Measurements from ENCODE around the gene TSHZ3. TPM values are rescaled to one million over a fixed set of nuclear protein-coding genes. Genes with fewer than 3 reads are reported as not detected.

Gene TSHZ3
- total RNA-seq, 1 donor from 2014 or later, result 6.1 TPM

DNA sequence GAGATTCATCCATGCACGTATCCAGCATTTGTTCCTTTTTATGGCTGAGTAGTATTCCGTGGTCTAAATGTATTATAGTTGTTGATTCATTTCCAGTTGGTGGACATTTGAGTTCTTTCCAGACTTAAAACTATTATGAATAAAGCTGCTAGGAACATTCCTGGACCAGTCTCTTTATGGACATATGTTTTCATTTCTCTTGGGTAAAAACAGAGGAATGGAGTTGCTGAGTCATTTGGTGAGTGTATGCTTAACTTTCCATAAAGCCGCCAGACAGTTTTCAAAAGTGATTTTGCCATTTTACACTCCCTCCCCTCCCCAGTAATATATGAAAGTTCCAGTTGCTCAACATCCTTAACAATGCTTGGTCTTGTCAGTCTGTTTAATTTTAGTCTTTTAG lies 116.4 kb downstream of the TSHZ3 start:
- peak overlapping the region; percentile 27 for H3K9ac ChIP-seq (ENCODE audit: low read length)

GRCh38 chr19:31232180-31232579 lies 117.1 kb downstream of the TSHZ3 start:
- H3K9me3 Mint-ChIP-seq (ENCODE audit: unreplicated experiment), result peaks cover 3% of the 10 kb centered on the region
- peaks cover 7% of the 10 kb centered on the region for H3K27me3 Mint-ChIP-seq (ENCODE audit: low read depth, unreplicated experiment)
- Histone ChIP-seq H3K9me3 (ENCODE audit: insufficient read depth, low read depth, low read length) (no peaks in the 10 kb centered on the region), H3K27ac (ENCODE audit: low read depth, low read length) (peak overlapping the region; percentile 52), H3K4me3 (ENCODE audit: insufficient read depth, low read depth, low read length) (no peak overlapping the region), H3K79me2 (ENCODE audit: insufficient read depth, low read length) (no peaks in the 10 kb centered on the region), H3K4me2 (ENCODE audit: low read length) (peak overlapping the region; percentile 3), H3K27me3 (ENCODE audit: insufficient read depth, low read length) (no peaks in the 10 kb centered on the region), H4K20me1 (ENCODE audit: insufficient read depth, low read length) (no peaks in the 10 kb centered on the region), H3K9ac (ENCODE audit: low read length) (no peak overlapping the region), H2AFZ (ENCODE audit: low read depth, low read length) (no peak overlapping the region), H3K36me3 (ENCODE audit: insufficient read depth, low read length) (no peaks in the 10 kb centered on the region), H3K4me1 (ENCODE audit: insufficient read depth, low read length) (peaks cover 3% of the 10 kb centered on the region)
- no peak for FAIRE-seq
- H3K27ac Mint-ChIP-seq (ENCODE audit: unreplicated experiment), result peak overlapping the region; percentile 41
- DNase-seq (ENCODE audit: low read depth), result peak; percentile 82
- H3K4me1 Mint-ChIP-seq (ENCODE audit: low read depth, unreplicated experiment), result peaks cover 12% of the 10 kb centered on the region
- no peak for TF ChIP-seq EZH2 (IDR thresholded peaks at IDR 0.05; ENCODE audit: insufficient read depth, low read length)
- TF ChIP-seq, protein P1, sequence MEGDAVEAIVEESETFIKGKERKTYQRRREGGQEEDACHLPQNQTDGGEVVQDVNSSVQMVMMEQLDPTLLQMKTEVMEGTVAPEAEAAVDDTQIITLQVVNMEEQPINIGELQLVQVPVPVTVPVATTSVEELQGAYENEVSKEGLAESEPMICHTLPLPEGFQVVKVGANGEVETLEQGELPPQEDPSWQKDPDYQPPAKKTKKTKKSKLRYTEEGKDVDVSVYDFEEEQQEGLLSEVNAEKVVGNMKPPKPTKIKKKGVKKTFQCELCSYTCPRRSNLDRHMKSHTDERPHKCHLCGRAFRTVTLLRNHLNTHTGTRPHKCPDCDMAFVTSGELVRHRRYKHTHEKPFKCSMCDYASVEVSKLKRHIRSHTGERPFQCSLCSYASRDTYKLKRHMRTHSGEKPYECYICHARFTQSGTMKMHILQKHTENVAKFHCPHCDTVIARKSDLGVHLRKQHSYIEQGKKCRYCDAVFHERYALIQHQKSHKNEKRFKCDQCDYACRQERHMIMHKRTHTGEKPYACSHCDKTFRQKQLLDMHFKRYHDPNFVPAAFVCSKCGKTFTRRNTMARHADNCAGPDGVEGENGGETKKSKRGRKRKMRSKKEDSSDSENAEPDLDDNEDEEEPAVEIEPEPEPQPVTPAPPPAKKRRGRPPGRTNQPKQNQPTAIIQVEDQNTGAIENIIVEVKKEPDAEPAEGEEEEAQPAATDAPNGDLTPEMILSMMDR (IDR thresholded peaks at IDR 0.05; ENCODE audit: insufficient read depth, low read depth, low read length), result no peak
- H3K36me3 Mint-ChIP-seq (ENCODE audit: low read depth, unreplicated experiment), result peaks cover 2% of the 10 kb centered on the region
- no peak overlapping the region for H3K4me3 Mint-ChIP-seq (ENCODE audit: unreplicated experiment)

More for the DNA sequence above, 116.4 kb downstream of the TSHZ3 start:
- Histone ChIP-seq H3K4me3 (ENCODE audit: insufficient read depth, low read depth, low read length) (no peak overlapping the region), H3K4me2 (ENCODE audit: low read length) (peak overlapping the region; percentile 49), H3K9me3 (ENCODE audit: insufficient read depth, low read depth, low read length) (no peaks in the 10 kb centered on the region), H3K27me3 (ENCODE audit: insufficient read depth, low read length) (no peaks in the 10 kb centered on the region), H4K20me1 (ENCODE audit: insufficient read depth, low read length) (no peaks in the 10 kb centered on the region), H3K27ac (ENCODE audit: low read depth, low read length) (peak overlapping the region; percentile 52), H3K4me1 (ENCODE audit: insufficient read depth, low read length) (peaks cover 3% of the 10 kb centered on the region), H2AFZ (ENCODE audit: low read depth, low read length) (no peak overlapping the region), H3K79me2 (ENCODE audit: insufficient read depth, low read length) (no peaks in the 10 kb centered on the region), H3K36me3 (ENCODE audit: insufficient read depth, low read length) (no peaks in the 10 kb centered on the region)
- Mint-ChIP-seq H3K4me3 (ENCODE audit: unreplicated experiment) (no peak overlapping the region), H3K4me1 (ENCODE audit: low read depth, unreplicated experiment) (peaks cover 12% of the 10 kb centered on the region), H3K27ac (ENCODE audit: unreplicated experiment) (peak overlapping the region; percentile 43), H3K9me3 (ENCODE audit: unreplicated experiment) (peaks cover under 1% of the 10 kb centered on the region), H3K27me3 (ENCODE audit: low read depth, unreplicated experiment) (peaks cover 2% of the 10 kb centered on the region), H3K36me3 (ENCODE audit: low read depth, unreplicated experiment) (no peaks in the 10 kb centered on the region)
- no peak for TF ChIP-seq EZH2 (IDR thresholded peaks at IDR 0.05; ENCODE audit: insufficient read depth, low read length)
- TF ChIP-seq, protein P1 (IDR thresholded peaks at IDR 0.05; ENCODE audit: insufficient read depth, low read depth, low read length), result no peak
- FAIRE-seq (peak; percentile 99), DNase-seq (ENCODE audit: low read depth) (peak; percentile 93)

DNA sequence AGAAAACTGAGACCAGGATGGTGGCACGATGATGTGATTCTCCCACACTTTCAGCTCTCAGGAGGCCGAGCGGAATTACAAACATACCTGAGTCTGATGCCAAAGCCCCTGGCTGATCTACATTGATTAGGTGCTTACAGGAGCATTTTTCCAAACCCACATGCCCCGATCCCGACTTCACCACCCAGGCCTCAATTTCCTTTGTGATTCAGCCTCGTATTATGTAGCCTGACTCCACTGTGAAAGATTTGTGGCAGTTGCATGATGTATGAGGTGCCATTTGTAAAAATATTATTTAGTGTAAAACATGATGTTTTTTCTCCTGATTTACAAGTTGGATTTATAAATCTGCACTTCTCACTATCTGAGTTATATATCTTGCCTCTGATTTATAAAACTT lies 118.0 kb downstream of the TSHZ3 start:
- peak overlapping the region; percentile 52 for H3K27ac ChIP-seq (ENCODE audit: low read depth, low read length)
- no peaks in the 10 kb centered on the region for H3K9me3 ChIP-seq (ENCODE audit: insufficient read depth, low read depth, low read length)
- peak; percentile 85 for DNase-seq (ENCODE audit: low read depth)
- H3K4me2 ChIP-seq (ENCODE audit: low read length), result peak overlapping the region; percentile 33
- FAIRE-seq, result no peak
- H3K79me2 ChIP-seq (ENCODE audit: insufficient read depth, low read length), result no peaks in the 10 kb centered on the region
- peak overlapping the region; percentile 32 for H2AFZ ChIP-seq (ENCODE audit: low read depth, low read length)
- TF ChIP-seq, protein P1 (IDR thresholded peaks at IDR 0.05; ENCODE audit: insufficient read depth, low read depth, low read length), result no peak
- TF ChIP-seq EZH2 (IDR thresholded peaks at IDR 0.05; ENCODE audit: insufficient read depth, low read length), result no peak
- H3K9me3 Mint-ChIP-seq (ENCODE audit: unreplicated experiment), result peaks cover 3% of the 10 kb centered on the region
- H4K20me1 ChIP-seq (ENCODE audit: insufficient read depth, low read length), result no peaks in the 10 kb centered on the region
- H3K27me3 Mint-ChIP-seq (ENCODE audit: low read depth, unreplicated experiment), result peaks cover 8% of the 10 kb centered on the region
- H3K36me3 ChIP-seq (ENCODE audit: insufficient read depth, low read length), result no peaks in the 10 kb centered on the region
- H3K4me3 Mint-ChIP-seq (ENCODE audit: unreplicated experiment), result no peak overlapping the region
- no peak overlapping the region for H3K4me3 ChIP-seq (ENCODE audit: insufficient read depth, low read depth, low read length)
- H3K27me3 ChIP-seq (ENCODE audit: insufficient read depth, low read length), result no peaks in the 10 kb centered on the region
- H3K9ac ChIP-seq (ENCODE audit: low read length), result no peak overlapping the region
- H3K27ac Mint-ChIP-seq (ENCODE audit: unreplicated experiment), result no peak overlapping the region
- peaks cover 3% of the 10 kb centered on the region for H3K4me1 ChIP-seq (ENCODE audit: insufficient read depth, low read length)
- H3K36me3 Mint-ChIP-seq (ENCODE audit: low read depth, unreplicated experiment), result peaks cover 2% of the 10 kb centered on the region
- peaks cover 12% of the 10 kb centered on the region for H3K4me1 Mint-ChIP-seq (ENCODE audit: low read depth, unreplicated experiment)

Measured in astrocyte (in vitro differentiated cells and primary cell).